NCI-H187 (cell line): ENCODE data around the gene RALB.

ENCODE experiments used
- DNase-seq, 2 experiments: peaks; one replicate each; lab custom pipeline; 2025; lab: John Stamatoyannopoulos, UW

The RALB gene

GRCh38 chr2:120252225-120253020 lies at the start of gene RALB:
RALB (plus strand) TSS chr2:120252852; CDS start chr2:120278665, 25,813 bp downstream.
- peak; percentile 78 to 92 for DNase-seq

GRCh38 chr2:120203251-120204021 lies 49.2 kb upstream of the RALB start:
- no peak for DNase-seq

GRCh38 chr2:120204022-120204405 lies 48.6 kb upstream of the RALB start:
- DNase-seq: no peak

- DNase-seq: no peak
Observed at GRCh38 chr2:120204417-120204816, 48.2 kb upstream of the RALB start.

GRCh38 chr2:120204945-120205670 lies 47.5 kb upstream of the RALB start:
- no peak for DNase-seq

- no peak for DNase-seq
Observed at GRCh38 chr2:120206022-120206581, 46.5 kb upstream of the RALB start.

- DNase-seq: no peak
Observed at GRCh38 chr2:120208381-120209353, 44.0 kb upstream of the RALB start.

- DNase-seq: no peak
Observed at GRCh38 chr2:120209427-120210269, 43.0 kb upstream of the RALB start.

GRCh38 chr2:120210270-120210693 lies 42.4 kb upstream of the RALB start:
- DNase-seq: no peak

- no peak for DNase-seq
Observed at GRCh38 chr2:120218181-120218580, 34.5 kb upstream of the RALB start.

- DNase-seq: no peak
Observed at GRCh38 chr2:120219291-120219690, 33.4 kb upstream of the RALB start.

- DNase-seq: no peak
Observed at GRCh38 chr2:120219766-120220165, 32.9 kb upstream of the RALB start.

- DNase-seq: no peak
Observed at GRCh38 chr2:120220756-120221155, 31.9 kb upstream of the RALB start.

GRCh38 chr2:120221616-120222015 lies 31.0 kb upstream of the RALB start:
- no peak for DNase-seq

- no peak for DNase-seq
Observed at GRCh38 chr2:120222186-120223033, 30.2 kb upstream of the RALB start.

GRCh38 chr2:120223034-120223912 lies 29.4 kb upstream of the RALB start, which contains the start of gene TMEM185B:
TMEM185B (minus strand) TSS chr2:120223400; CDS start chr2:120222976, 424 bp downstream.
- DNase-seq: peak; percentile 54 to 79

- DNase-seq: no peak
Observed at GRCh38 chr2:120224256-120224655, 28.4 kb upstream of the RALB start.
